HG03097 (cell line): ENCODE data around the gene ENTR1.

Experiments used
- ATAC-seq: cut with Tn5 transposase; IDR thresholded peaks from one replicate; pipeline ENCODE4 v1.9.1; 2021; ENCODE audit not compliant: unreplicated experiment, low FRiP score

The ENTR1 gene

DNA sequence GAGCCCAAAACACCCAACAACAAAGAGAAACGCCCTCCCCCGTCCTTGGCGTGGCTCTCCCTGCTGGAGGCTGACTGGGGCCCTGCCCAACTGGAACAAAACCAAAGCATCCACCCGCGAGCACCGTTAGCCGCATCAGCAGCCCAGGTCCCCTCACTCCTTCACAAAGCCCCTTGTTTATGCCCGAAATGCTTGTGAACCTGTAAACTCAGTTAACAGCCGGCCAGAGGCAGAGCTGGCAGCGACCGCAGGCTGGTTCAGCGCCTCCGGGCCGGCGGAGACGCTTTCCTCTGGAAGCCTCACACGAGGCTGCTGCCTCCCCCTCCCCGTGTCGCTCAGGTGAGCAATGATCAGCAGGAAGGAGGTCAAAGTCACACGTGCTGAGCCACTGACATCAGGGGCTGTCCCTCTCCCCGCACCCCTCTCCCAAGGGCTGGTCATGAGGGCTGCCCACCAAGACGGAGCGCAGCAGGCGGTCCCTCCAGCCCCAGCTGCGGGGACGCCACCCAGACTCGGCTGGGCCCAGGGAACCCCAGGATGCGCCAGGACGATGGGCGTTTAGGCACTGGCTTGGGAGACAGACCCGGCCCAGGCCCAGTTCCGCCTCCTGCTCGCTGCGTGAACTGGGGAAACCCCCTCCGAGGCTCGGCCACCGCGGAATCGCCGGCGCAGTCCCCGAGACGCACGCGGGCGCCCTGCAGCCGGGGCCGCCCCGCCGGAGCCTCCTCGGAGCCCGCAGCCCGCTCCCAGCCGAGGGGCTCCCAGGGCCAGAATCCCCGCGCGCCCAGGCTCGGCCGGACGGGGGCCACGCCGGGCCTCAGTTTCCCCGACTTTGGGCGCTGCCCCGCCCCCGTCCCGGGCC lies 11.0 kb downstream of the ENTR1 start:
- no peak for ATAC-seq

- ATAC-seq = no peak
Observed at GRCh38 chr9:136398286-136398685, 12.1 kb downstream of the ENTR1 start.

GRCh38 chr9:136397643-136398042 lies 12.8 kb downstream of the ENTR1 start:
- ATAC-seq = no peak

GRCh38 chr9:136396219-136396515 lies 14.2 kb downstream of the ENTR1 start:
- no peak for ATAC-seq

DNA sequence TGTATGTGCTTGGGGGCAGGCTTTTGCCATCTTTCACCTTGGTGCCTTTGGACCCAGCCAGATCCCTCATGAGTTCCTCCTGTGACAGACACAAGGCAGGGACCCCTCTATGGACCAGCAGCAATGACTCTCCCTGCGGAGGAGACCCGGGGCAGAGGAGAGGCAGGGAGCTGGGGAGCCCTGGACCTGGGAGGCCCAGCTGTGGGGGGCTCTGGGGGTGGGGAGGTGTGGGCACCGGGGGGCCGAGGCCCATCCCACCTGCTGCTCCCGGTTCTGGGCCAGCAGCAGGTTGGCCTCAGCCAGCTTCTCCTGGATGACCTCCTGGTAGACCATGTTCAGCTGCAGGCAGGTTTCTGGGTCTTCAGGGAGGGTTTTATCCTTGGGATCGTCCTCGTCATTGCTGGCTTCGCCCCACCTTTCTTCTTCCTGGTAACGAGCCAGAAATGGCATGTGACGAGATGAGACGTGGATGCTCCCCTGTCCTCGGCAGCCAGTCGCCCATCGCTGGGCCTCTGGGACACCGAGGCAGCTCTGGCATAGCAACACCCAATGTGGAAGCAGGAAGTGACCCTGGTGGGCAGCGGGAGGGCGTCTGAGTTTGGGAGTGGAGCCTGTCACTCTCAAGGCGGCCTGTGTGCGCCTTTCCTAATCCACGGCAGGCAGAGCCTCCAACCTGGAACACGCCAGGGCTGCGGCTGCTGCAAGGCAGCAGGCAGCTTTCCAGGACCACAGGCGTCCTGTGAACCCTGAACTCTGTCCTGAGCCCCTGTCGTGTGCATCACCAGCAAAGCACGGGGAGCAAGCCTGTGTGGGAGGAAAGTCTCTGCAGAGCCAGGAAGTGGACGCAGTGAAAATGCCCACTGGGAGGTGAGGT lies 14.8 kb downstream of the ENTR1 start:
- no peak for ATAC-seq

DNA sequence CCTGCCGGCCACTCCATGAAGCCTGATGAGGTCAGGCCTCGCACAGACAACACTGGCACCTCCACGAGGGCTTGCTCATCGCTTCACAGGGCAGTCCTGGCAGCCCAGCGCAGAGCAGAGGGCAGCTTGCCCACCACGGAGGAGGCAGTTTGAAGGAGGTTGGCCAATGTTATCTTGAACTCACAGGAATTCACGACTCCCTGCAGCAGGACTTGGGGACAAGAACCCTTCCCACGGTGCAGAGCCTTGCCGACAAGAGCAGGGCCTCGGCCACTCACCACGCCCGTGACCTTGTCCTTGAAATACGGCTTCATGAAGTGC lies 15.4 kb downstream of the ENTR1 start:
- no peak for ATAC-seq

DNA sequence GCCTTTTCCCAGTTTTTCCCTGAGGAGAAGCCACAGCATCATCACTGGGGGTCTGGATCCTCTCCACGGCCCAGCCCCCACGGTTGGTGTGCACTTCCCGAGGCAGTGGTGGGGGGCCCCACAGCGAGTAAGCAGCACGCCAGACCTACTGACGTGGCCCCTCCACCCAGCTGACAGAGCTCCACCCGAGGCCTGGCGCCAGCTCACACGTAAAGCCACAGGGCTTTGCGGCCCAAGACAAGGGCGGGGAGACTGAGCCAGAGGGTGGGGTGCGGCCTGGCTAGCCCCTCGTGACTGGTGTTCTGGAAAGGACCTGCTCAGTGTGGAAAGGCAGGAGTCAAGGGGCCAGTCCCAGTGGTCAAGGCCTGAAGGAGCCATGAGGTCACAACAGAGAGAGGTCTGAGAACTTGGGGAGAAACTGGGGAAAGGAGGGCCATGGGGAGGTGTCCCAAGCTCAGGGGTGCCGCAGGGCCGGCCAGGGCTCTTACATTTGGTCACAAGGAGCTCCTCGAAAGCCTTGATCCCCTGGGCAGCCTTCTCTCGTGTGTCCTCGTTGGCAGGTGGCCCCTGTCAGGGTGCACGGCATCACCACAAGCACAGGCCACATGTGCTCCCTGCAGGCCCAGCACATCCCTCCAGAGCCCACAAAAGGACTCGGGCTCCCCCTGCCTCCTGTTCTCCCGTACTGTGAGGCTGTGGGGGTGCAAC lies 15.9 kb downstream of the ENTR1 start:
- no peak for ATAC-seq

GRCh38 chr9:136393531-136393930 lies 16.9 kb downstream of the ENTR1 start:
- ATAC-seq = no peak

- ATAC-seq = no peak
Observed at GRCh38 chr9:136392538-136393449, 17.6 kb downstream of the ENTR1 start.

DNA sequence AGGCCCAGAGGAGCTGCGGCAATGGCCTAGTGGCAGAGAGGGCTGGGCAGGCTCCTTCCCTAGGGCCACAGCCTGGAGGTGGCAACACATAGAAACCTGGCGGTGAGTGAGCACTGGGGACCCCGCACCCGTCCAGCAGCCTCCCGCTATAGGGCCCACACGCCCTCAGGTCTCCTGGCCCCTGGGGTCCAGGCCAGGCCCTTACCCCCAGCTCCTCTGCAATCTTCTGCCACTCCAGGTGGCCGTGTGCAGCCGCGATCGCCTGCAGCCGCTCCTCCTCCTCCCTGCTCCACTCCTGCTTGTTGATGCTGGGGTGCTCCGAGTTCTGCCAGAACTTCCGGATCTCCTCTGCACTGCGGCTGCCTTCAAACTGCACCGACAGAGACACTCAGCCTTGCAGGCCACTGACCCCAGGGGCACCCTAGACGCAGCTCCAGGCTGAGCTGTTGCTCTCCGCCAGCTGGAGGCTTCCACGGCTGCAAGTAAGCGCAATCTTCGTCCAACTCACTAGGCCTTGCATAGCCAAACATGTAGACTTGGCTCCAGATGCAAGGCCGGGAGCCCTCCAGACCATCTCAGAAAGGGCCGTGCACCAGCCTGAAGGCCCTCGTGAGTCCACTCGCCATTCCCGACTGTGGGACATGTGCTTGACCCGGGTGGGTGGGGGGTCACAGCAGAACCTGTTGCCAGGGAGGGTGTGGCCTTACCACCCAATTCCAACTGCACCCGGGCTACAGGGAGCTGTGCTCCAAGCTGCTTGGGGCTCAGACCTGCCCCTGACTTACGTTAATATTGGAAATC lies 18.5 kb downstream of the ENTR1 start:
- ATAC-seq = no peak

DNA sequence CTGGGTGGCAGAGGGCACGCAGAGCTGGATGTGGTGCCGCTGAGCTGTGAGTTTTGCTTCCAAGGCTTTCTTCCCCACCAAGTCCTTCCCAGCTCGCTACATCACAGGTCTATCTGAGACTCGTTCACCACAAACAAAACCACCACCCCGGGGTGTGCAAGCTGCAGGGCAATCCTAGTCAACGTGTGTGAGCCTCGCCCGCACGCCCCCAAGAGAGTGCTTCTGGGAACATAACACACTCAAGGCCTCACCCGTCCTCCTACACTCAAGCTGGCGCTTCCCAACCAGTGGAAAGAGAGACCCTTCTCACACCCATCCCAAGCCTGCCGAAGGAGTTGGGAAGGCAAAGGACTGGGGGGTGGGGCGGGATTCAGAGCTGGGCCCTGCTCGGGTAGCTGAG lies 21.0 kb downstream of the ENTR1 start:
- no peak for ATAC-seq

DNA sequence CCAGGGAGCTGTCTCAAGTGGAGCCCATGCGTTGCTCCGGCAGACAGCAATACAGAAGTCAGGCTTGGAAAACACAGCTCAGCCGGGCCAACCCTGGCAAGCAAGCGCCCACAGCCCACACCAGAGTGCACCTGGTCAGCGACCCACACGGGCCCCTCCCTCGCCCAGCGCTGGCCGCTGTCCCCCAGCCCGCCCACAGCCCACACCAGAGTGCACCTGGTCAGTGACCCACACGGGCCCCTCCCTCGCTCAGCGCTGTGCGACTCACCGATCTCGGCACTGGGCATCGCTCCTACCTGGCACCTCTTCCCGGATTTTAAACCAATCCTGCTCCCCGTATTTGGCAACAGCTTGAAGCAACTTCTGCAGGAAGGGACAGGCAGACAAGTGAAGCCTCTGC lies 23.2 kb downstream of the ENTR1 start:
- ATAC-seq = no peak

DNA sequence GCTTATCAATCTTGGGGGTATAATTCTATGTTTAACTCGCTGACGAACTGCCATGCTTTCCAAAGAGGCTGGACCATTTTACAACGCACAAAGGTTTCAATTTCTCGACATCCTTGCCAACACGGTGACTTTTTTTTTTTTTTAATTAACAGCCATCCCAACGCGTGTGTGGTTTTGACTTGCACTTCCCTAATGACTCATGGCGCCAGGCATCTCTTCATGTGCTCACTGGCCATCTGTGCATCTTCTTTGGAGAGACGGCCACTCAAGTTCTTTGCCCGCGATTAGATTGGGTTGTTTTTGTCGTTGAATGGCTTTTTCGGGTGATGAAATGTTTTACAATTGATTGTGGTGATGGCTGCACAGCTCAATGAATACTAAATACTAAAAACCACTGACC lies 24.4 kb downstream of the ENTR1 start:
- no peak for ATAC-seq

DNA sequence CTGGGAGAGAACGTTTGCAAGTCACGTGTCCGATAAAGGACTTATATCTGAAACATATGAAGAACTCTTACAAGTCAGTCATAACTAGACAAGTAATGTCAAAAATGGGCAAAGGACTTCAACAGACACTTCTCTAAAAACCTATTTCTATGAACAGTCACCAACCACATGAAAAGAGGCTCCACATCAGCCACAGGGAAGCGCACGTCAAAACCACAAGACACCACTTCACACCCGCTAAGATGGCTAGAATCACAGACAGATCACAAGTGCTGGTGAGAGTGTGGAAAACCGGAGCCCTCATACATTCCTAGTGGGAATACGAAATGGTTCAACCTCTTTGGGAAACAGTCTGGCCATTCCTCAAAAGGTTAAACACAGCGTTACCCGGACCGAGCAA lies 25.4 kb downstream of the ENTR1 start:
- ATAC-seq = no peak

DNA sequence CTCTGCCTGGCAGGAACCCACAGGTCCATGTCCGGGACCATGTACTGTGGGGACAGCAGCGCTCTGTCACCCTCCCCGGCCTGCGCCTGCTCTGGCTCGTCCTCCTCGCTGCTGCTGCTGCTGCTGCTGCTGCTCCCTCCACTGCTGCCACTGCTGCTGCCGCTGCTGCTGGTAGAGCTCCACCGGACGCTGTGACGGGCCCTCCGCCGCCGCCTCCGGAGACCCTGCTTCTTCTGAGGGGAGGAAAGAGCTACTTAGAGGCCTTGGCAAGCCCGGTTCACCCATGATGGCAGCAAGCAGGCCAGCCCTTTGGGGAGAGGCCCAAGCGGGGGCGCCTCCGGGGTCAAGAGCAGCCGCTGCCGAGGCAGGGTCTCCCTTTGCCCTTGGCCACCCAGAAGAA lies 27.0 kb downstream of the ENTR1 start:
- no peak for ATAC-seq

DNA sequence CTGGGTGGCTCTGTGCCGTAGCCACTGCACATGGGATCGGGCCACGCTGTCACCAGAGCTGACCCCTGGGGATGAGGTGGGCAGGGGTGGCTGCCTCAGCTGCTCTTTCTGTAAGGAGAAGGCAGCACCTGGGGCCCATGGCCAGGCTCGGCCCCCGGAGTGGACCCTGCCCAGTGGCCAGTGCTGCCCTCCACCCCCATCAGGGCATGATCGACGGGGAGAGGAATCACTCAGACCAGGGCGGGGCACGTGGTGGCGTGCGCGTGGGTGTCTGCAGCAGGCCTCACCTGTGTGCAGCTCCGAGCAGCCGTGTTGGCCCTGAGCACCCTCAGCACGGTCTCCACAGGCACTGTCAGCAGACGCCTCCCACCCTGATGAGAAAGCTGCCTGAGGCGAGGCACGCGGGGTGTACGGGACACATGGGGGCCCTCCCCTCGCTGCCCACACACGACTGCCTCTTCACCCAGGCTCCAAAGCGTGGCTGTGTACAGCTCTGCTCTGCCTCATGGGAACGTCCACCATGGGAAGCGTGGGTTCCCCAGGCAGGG lies 28.4 kb downstream of the ENTR1 start:
- ATAC-seq = no peak

- ATAC-seq = no peak
Observed at GRCh38 chr9:136381311-136381710, 29.1 kb downstream of the ENTR1 start.

GRCh38 chr9:136380381-136380780 lies 30.0 kb downstream of the ENTR1 start:
- ATAC-seq = no peak

DNA sequence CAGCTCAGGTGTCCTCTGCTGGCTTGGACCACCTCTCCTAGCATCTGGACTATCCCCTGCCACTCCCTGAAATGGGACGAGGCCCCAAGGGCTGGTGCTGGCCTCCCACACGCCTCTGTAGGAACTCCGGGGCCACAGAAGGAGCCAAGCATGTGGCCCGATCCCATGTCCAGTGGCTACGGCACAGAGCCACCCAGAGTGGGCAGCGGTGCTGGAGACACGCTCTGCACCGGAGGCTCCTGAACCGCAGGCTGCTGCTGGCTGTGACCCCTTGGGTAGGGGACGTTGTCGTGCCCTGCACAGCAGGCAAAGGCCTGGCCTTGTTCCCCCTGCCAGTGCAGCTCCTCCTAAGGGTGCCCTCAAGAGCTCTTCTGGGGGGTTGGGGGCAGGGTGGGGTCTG lies 30.5 kb downstream of the ENTR1 start:
- ATAC-seq = no peak
